GM19328 (cell line): Measurements from ENCODE around the gene SELENOF.
"Not testable (repeated sequence)": the region's sequence is repeated elsewhere in the genome, so short reads cannot be mapped to it uniquely, and the experiment has no call there.

ENCODE experiments used
- ATAC-seq: cut with Tn5 transposase; IDR thresholded peaks from one replicate; pipeline ENCODE4 v1.9.1; 2021; ENCODE audit warnings: mild to moderate bottlenecking, moderate library complexity; ENCODE audit not compliant: unreplicated experiment

SELENOF gene

GRCh38 chr1:86922445-86922844 lies 8.5 kb upstream of the SELENOF start:
- no peak for ATAC-seq

- ATAC-seq: no peak
Measured at GRCh38 chr1:86916752-86917151, 2.8 kb upstream of the SELENOF start.

GRCh38 chr1:86915737-86916235 lies 1.9 kb upstream of the SELENOF start:
- ATAC-seq: no peak

- ATAC-seq: no peak
Measured at GRCh38 chr1:86914998-86915736, 1.2 kb upstream of the SELENOF start.

- ATAC-seq: no peak
Measured at GRCh38 chr1:86914601-86914997, 673 bp upstream of the SELENOF start, which contains the start of gene HS2ST1. TSS of gene HS2ST1 (plus strand) at chr1:86914635.

GRCh38 chr1:86913399-86913895 lies 479 bp downstream of the SELENOF start:
- no peak for ATAC-seq

- ATAC-seq: no peak
Measured at GRCh38 chr1:86912281-86912900, 1.5 kb downstream of the SELENOF start.

GRCh38 chr1:86906419-86906818 lies 7.5 kb downstream of the SELENOF start:
- ATAC-seq: no peak

GRCh38 chr1:86905875-86906274 lies 8.1 kb downstream of the SELENOF start:
- no peak for ATAC-seq

GRCh38 chr1:86899401-86899800 lies 14.5 kb downstream of the SELENOF start:
- ATAC-seq: not testable (repeated sequence)

GRCh38 chr1:86888327-86888726 lies 25.6 kb downstream of the SELENOF start:
- no peak for ATAC-seq

- no peak for ATAC-seq
Measured at GRCh38 chr1:86887479-86888162, 26.3 kb downstream of the SELENOF start.

- no peak for ATAC-seq
Measured at GRCh38 chr1:86875722-86876121, 38.2 kb downstream of the SELENOF start.

GRCh38 chr1:86872086-86872485 lies 41.8 kb downstream of the SELENOF start:
- no peak for ATAC-seq

GRCh38 chr1:86871001-86871400 lies 42.9 kb downstream of the SELENOF start:
- ATAC-seq: no peak

GRCh38 chr1:86868477-86868876 lies 45.4 kb downstream of the SELENOF start:
- ATAC-seq: no peak

- not testable (repeated sequence) for ATAC-seq
Measured at GRCh38 chr1:86867278-86867677, 46.6 kb downstream of the SELENOF start.

- no peak for ATAC-seq
Measured at GRCh38 chr1:86866665-86867064, 47.3 kb downstream of the SELENOF start.

GRCh38 chr1:86865973-86866637 lies 47.8 kb downstream of the SELENOF start:
- no peak for ATAC-seq

- no peak for ATAC-seq
Measured at GRCh38 chr1:86862920-86863319, 51.0 kb downstream of the SELENOF start.

- no peak for ATAC-seq
Measured at GRCh38 chr1:86861424-86861823, 52.5 kb downstream of the SELENOF start.
